Vagina (tissue), 2 donors: Measurements from ENCODE around the gene RPTOR. TPM values are rescaled to one million over a fixed set of nuclear protein-coding genes. Genes with fewer than 3 reads are reported as not detected.

Experiments used
- DNase-seq, 2 donors: peaks; one replicate each; pipeline ENCODE4 v3.0.0-alpha.2; 2017; ENCODE audit errors: extremely low spot score in 2 of 2
- H3K27ac ChIP-seq: fragments of 200-600 bp; sonication (generic); one replicate; pipeline ENCODE4 v1.5.1; 2019
- H3K27me3 ChIP-seq: fragments of 200-600 bp; sonication (generic); one replicate; pipeline ENCODE4 v1.5.1; 2019
- H3K36me3 ChIP-seq, 2 donors: fragments of 200-600 bp; sonication (generic); one replicate each; pipeline ENCODE4 v1.5.1; 2017 to 2019
- H3K4me1 ChIP-seq: fragments of 200-600 bp; sonication (generic); one replicate; pipeline ENCODE4 v1.5.1; 2019
- H3K4me3 ChIP-seq, 2 donors: fragments of 200-600 bp; sonication (generic); 1 replicate in 1 of 2; 2 replicates in 1 of 2; pipeline ENCODE4 v1.5.1; 2016 to 2019
- H3K9me3 ChIP-seq: fragments of 200-600 bp; sonication (generic); one replicate; pipeline ENCODE4 v1.5.1; 2019
- CTCF ChIP-seq, 3 experiments: fragments of 450-650 bp in 2 of 3; fragments of 200-600 bp in 1 of 3; sonication (generic) in 1 of 3; IDR thresholded peaks; one replicate each; pipeline ENCODE4 v1.5.1; 2017 to 2019; ENCODE audit warnings: antibody characterized with exemption in 3 of 3, mild to moderate bottlenecking in 2 of 3, moderate library complexity in 2 of 3
- POLR2A ChIP-seq, 2 donors: fragments of 450-650 bp; IDR thresholded peaks; one replicate each; pipeline ENCODE4 v1.6.1; 2017; ENCODE audit warnings: antibody characterized with exemption in 2 of 2, mild to moderate bottlenecking in 2 of 2, moderate library complexity in 2 of 2
- POLR2AphosphoS5 ChIP-seq, 2 donors: sonication (generic); formaldehyde crosslinking; IDR thresholded peaks; one replicate each; pipeline ENCODE4 v1.9.0; 2017; ENCODE audit warnings: antibody characterized with exemption in 2 of 2, mild to moderate bottlenecking in 2 of 2, low read depth in 1 of 2; ENCODE audit not compliant: insufficient read depth in 1 of 2
- intact Hi-C: fragments of 100-400 bp; cut with DNase I; formaldehyde crosslinking; loops from one replicate; pipeline ENCODE4 v1.15.1; 2023
- total RNA-seq: library from RNA; depleted of rRNA; stranded (reverse); fragments of >200 nt; gene quantifications from one replicate; pipeline ENCODE4 v1.2.3, GENCODE V29; 2016

RPTOR gene
- total RNA-seq, 1 donor from 2014 or later = 38.3 TPM

- intact Hi-C loops = no loop called here
- Histone ChIP-seq H3K9me3 (no peaks in the 10 kb centered on the region), H3K36me3 (peaks cover 0 to 38% of the 10 kb centered on the region in 2 donors), H3K27me3 (no peaks in the 10 kb centered on the region), H3K4me1 (peaks cover 32% of the 10 kb centered on the region), H3K27ac (peak overlapping the region; percentile 66), H3K4me3 (no peak overlapping the region)
- TF ChIP-seq CTCF (IDR thresholded peaks at IDR 0.05) (no peak), POLR2AphosphoS5 (IDR thresholded peaks at IDR 0.05; ENCODE audit: insufficient read depth in 1 of 2, low read depth in 1 of 2) (no peak), POLR2A (IDR thresholded peaks at IDR 0.05) (no peak)
- no peak for DNase-seq
Measured at GRCh38 chr17:80921741-80922579, 377.3 kb downstream of the RPTOR start.

GRCh38 chr17:80922580-80923160, 378.0 kb downstream of the RPTOR start:
- Histone ChIP-seq H3K4me1 (peaks cover 32% of the 10 kb centered on the region), H3K36me3 (peaks cover 0 to 38% of the 10 kb centered on the region in 2 donors), H3K27me3 (no peaks in the 10 kb centered on the region), H3K9me3 (no peaks in the 10 kb centered on the region), H3K4me3 (no peak overlapping the region), H3K27ac (no peak overlapping the region)
- intact Hi-C loops = no loop called here
- DNase-seq = no peak
- TF ChIP-seq POLR2A (IDR thresholded peaks at IDR 0.05) = no peak
- no peak for TF ChIP-seq POLR2AphosphoS5 (IDR thresholded peaks at IDR 0.05; ENCODE audit: insufficient read depth in 1 of 2, low read depth in 1 of 2)
- TF ChIP-seq CTCF (IDR thresholded peaks at IDR 0.05) = no peak

GRCh38 chr17:80923211-80924110, 378.8 kb downstream of the RPTOR start:
- TF ChIP-seq POLR2A (IDR thresholded peaks at IDR 0.05) (no peak), CTCF (IDR thresholded peaks at IDR 0.05) (no peak), POLR2AphosphoS5 (IDR thresholded peaks at IDR 0.05; ENCODE audit: insufficient read depth in 1 of 2, low read depth in 1 of 2) (no peak)
- no peak for DNase-seq
- Histone ChIP-seq H3K27me3 (no peaks in the 10 kb centered on the region), H3K4me1 (peaks cover 30% of the 10 kb centered on the region), H3K9me3 (no peaks in the 10 kb centered on the region), H3K27ac (no peak overlapping the region), H3K4me3 (no peak overlapping the region), H3K36me3 (peaks cover 0 to 38% of the 10 kb centered on the region in 2 donors)
- intact Hi-C loops = no loop called here

- peaks cover 0 to 38% of the 10 kb centered on the region in 2 donors for H3K36me3 ChIP-seq
- H3K27me3 ChIP-seq = no peaks in the 10 kb centered on the region
- DNase-seq = no peak
- no peak overlapping the region for H3K27ac ChIP-seq
- H3K4me3 ChIP-seq = no peak overlapping the region
- TF ChIP-seq CTCF (IDR thresholded peaks at IDR 0.05) (no peak), POLR2A (IDR thresholded peaks at IDR 0.05) (no peak), POLR2AphosphoS5 (IDR thresholded peaks at IDR 0.05; ENCODE audit: insufficient read depth in 1 of 2, low read depth in 1 of 2) (no peak)
- H3K9me3 ChIP-seq = no peaks in the 10 kb centered on the region
- intact Hi-C loops = no loop called here
- H3K4me1 ChIP-seq = peaks cover 24% of the 10 kb centered on the region
Measured at GRCh38 chr17:80924111-80924806, 379.6 kb downstream of the RPTOR start.
